GM04503 (cell line): ENCODE data around the gene CEP104.

ENCODE experiments used
- DNase-seq: peaks from one replicate; pipeline ENCODE4 v3.0.0-alpha.2; 2012; ENCODE audit warnings: low read depth

CEP104 gene

GRCh38 chr1:3894626-3895278 is 37.7 kb upstream of the CEP104 start:
- no peak for DNase-seq

GRCh38 chr1:3893190-3893589 is 36.2 kb upstream of the CEP104 start:
- DNase-seq: no peak

- DNase-seq: no peak
These were observed 35.7 kb upstream of the CEP104 start for GRCh38 chr1:3892748-3893147.

GRCh38 chr1:3891329-3891865 is 34.4 kb upstream of the CEP104 start:
- DNase-seq: no peak

GRCh38 chr1:3890389-3891328 is 33.6 kb upstream of the CEP104 start:
- no peak for DNase-seq

- DNase-seq: no peak
These were observed 32.9 kb upstream of the CEP104 start for GRCh38 chr1:3889936-3890335.

- no peak for DNase-seq
These were observed 31.3 kb upstream of the CEP104 start for GRCh38 chr1:3888301-3888700.

- DNase-seq: no peak
These were observed 29.7 kb upstream of the CEP104 start for GRCh38 chr1:3886691-3887090.

GRCh38 chr1:3886106-3886670 is 29.2 kb upstream of the CEP104 start:
- no peak for DNase-seq

GRCh38 chr1:3885611-3886010 is 28.6 kb upstream of the CEP104 start:
- DNase-seq: no peak

GRCh38 chr1:3884966-3885365 is 28.0 kb upstream of the CEP104 start:
- DNase-seq: no peak

GRCh38 chr1:3883194-3883925 is 26.3 kb upstream of the CEP104 start:
- no peak for DNase-seq

GRCh38 chr1:3881193-3881480 is 24.1 kb upstream of the CEP104 start:
- DNase-seq: no peak

- DNase-seq: no peak
These were observed 23.6 kb upstream of the CEP104 start for GRCh38 chr1:3880429-3881192.

GRCh38 chr1:3879787-3880428 is 22.9 kb upstream of the CEP104 start:
- no peak for DNase-seq

GRCh38 chr1:3879099-3879498 is 22.1 kb upstream of the CEP104 start:
- DNase-seq: no peak

- no peak for DNase-seq
These were observed 19.7 kb upstream of the CEP104 start for GRCh38 chr1:3876716-3877115.

GRCh38 chr1:3874736-3875135 is 17.7 kb upstream of the CEP104 start:
- DNase-seq: no peak

- DNase-seq: no peak
These were observed 15.5 kb upstream of the CEP104 start for GRCh38 chr1:3872546-3872945.

GRCh38 chr1:3871451-3871805 is 14.4 kb upstream of the CEP104 start:
- DNase-seq: no peak

GRCh38 chr1:3869751-3870301 is 12.8 kb upstream of the CEP104 start:
- no peak for DNase-seq
